ENCODE measurements around the gene NMT1.

The NMT1 gene

GRCh38 chr17:45120558-45120957, 59.4 kb downstream of the NMT1 start:
- TF ChIP-seq GATA2 (IDR thresholded peaks at IDR 0.05; ENCODE audit: low read depth, low read length) = no peak
- no peak for TF ChIP-seq GATA3 (IDR thresholded peaks at IDR 0.05; ENCODE audit: low read depth, low read length)

- TF ChIP-seq GATA3 (IDR thresholded peaks at IDR 0.05; ENCODE audit: low read depth, low read length) (no peak), GATA2 (IDR thresholded peaks at IDR 0.05; ENCODE audit: low read depth, low read length) (no peak)
These were observed 59.9 kb downstream of the NMT1 start for GRCh38 chr17:45121055-45121454.

GRCh38 chr17:45123076-45123770, 62.1 kb downstream of the NMT1 start:
- TF ChIP-seq GATA2 (IDR thresholded peaks at IDR 0.05; ENCODE audit: low read depth, low read length) (no peak), GATA3 (IDR thresholded peaks at IDR 0.05; ENCODE audit: low read depth, low read length) (no peak)

GRCh38 chr17:45123930-45124796, 63.0 kb downstream of the NMT1 start:
- TF ChIP-seq GATA3 (IDR thresholded peaks at IDR 0.05; ENCODE audit: low read depth, low read length) = no peak
- TF ChIP-seq GATA2 (IDR thresholded peaks at IDR 0.05; ENCODE audit: low read depth, low read length) = no peak

- TF ChIP-seq GATA3 (IDR thresholded peaks at IDR 0.05; ENCODE audit: low read depth, low read length) (no peak), GATA2 (IDR thresholded peaks at IDR 0.05; ENCODE audit: low read depth, low read length) (no peak)
These were observed 64.4 kb downstream of the NMT1 start for GRCh38 chr17:45125509-45125908.

- TF ChIP-seq GATA2 (IDR thresholded peaks at IDR 0.05; ENCODE audit: low read depth, low read length) = no peak
- no peak for TF ChIP-seq GATA3 (IDR thresholded peaks at IDR 0.05; ENCODE audit: low read depth, low read length)
These were observed 66.1 kb downstream of the NMT1 start for GRCh38 chr17:45127207-45127547.

GRCh38 chr17:45127548-45128300, 66.6 kb downstream of the NMT1 start:
- TF ChIP-seq GATA2 (IDR thresholded peaks at IDR 0.05; ENCODE audit: low read depth, low read length) (no peak), GATA3 (IDR thresholded peaks at IDR 0.05; ENCODE audit: low read depth, low read length) (no peak)

GRCh38 chr17:45128331-45128730, 67.2 kb downstream of the NMT1 start:
- TF ChIP-seq GATA3 (IDR thresholded peaks at IDR 0.05; ENCODE audit: low read depth, low read length) = no peak
- TF ChIP-seq GATA2 (IDR thresholded peaks at IDR 0.05; ENCODE audit: low read depth, low read length) = no peak

GRCh38 chr17:45128989-45129388, 67.9 kb downstream of the NMT1 start:
- no peak for TF ChIP-seq GATA3 (IDR thresholded peaks at IDR 0.05; ENCODE audit: low read depth, low read length)
- TF ChIP-seq GATA2 (IDR thresholded peaks at IDR 0.05; ENCODE audit: low read depth, low read length) = no peak

- TF ChIP-seq GATA3 (IDR thresholded peaks at IDR 0.05; ENCODE audit: low read depth, low read length) = no peak
- no peak for TF ChIP-seq GATA2 (IDR thresholded peaks at IDR 0.05; ENCODE audit: low read depth, low read length)
These were observed 68.4 kb downstream of the NMT1 start for GRCh38 chr17:45129426-45129939.

GRCh38 chr17:45129940-45130680, 69.0 kb downstream of the NMT1 start:
- TF ChIP-seq GATA3 (IDR thresholded peaks at IDR 0.05; ENCODE audit: low read depth, low read length) (no peak), GATA2 (IDR thresholded peaks at IDR 0.05; ENCODE audit: low read depth, low read length) (no peak)

GRCh38 chr17:45130681-45131615, 69.8 kb downstream of the NMT1 start:
- TF ChIP-seq GATA3 (IDR thresholded peaks at IDR 0.05; ENCODE audit: low read depth, low read length) (no peak), GATA2 (IDR thresholded peaks at IDR 0.05; ENCODE audit: low read depth, low read length) (no peak)

Measured in SH-SY5Y (cell line).